Natural killer cell (primary cell): ENCODE data around the gene PREP. TPM values are rescaled to one million over a fixed set of nuclear protein-coding genes. Genes with fewer than 3 reads are reported as not detected.

ENCODE experiments used
- ATAC-seq, 3 donors: fragments of 150-1000 bp in 2 of 3; fragments of 200-7000 bp in 1 of 3; cut with Tn5 transposase; 1 replicate in 1 of 3; 2 replicates in 2 of 3; pipeline ENCODE4 v1.10.0; 2021; ENCODE audit warnings: mild to moderate bottlenecking in 2 of 3, moderate library complexity in 2 of 3
- DNase-seq, 2 donors: peaks; one replicate each; pipeline versions ENCODE4 v3.0.0 to v3.0.0-alpha.2; 2013 to 2021; ENCODE audit warnings: mixed read lengths in 1 of 2
- H3K27ac ChIP-seq: one replicate; pipeline ENCODE4 v1.5.1; 2013; ENCODE audit warnings: mild to moderate bottlenecking, low read length
- H3K27me3 ChIP-seq: one replicate; pipeline ENCODE4 v1.6.1; 2013; ENCODE audit warnings: low read length; ENCODE audit not compliant: control insufficient read depth, insufficient read depth
- H3K36me3 ChIP-seq: one replicate; pipeline ENCODE4 v1.6.1; 2013; ENCODE audit warnings: low read length; ENCODE audit not compliant: control insufficient read depth, insufficient read depth
- H3K4me1 ChIP-seq: one replicate; pipeline ENCODE4 v1.6.1; 2013; ENCODE audit warnings: low read length; ENCODE audit not compliant: control insufficient read depth, insufficient read depth
- H3K4me3 ChIP-seq: one replicate; pipeline ENCODE4 v1.5.1; 2013; ENCODE audit warnings: low read length
- H3K9me3 ChIP-seq: one replicate; pipeline ENCODE4 v1.6.1; 2013; ENCODE audit warnings: low read length; ENCODE audit not compliant: control insufficient read depth, insufficient read depth
- H3K27ac Mint-ChIP-seq, 2 donors: one replicate each; pipeline ENCODE4 v1.8.0; 2022; ENCODE audit warnings: mild to moderate bottlenecking in 2 of 2, mixed read lengths in 2 of 2, moderate library complexity in 1 of 2
- H3K27me3 Mint-ChIP-seq, 2 donors: one replicate each; pipeline ENCODE4 v1.8.0; 2022; ENCODE audit warnings: low read depth in 2 of 2, mixed read lengths in 2 of 2
- H3K36me3 Mint-ChIP-seq: one replicate; pipeline ENCODE4 v1.8.0; 2022; ENCODE audit warnings: mixed read lengths
- H3K4me1 Mint-ChIP-seq, 2 donors: one replicate each; pipeline ENCODE4 v1.8.0; 2022; ENCODE audit warnings: mixed read lengths in 2 of 2
- H3K4me3 Mint-ChIP-seq: one replicate; pipeline ENCODE4 v1.8.0; 2022; ENCODE audit warnings: mild to moderate bottlenecking, moderate library complexity, mixed read lengths
- H3K9me3 Mint-ChIP-seq, 2 donors: one replicate each; pipeline ENCODE4 v1.8.0; 2022; ENCODE audit warnings: mixed read lengths in 2 of 2
- WGBS: methylation state at CpG from one replicate; pipeline ENCODE4 v1.1.7; 2013; ENCODE audit warnings: missing lambda C conversion rate; ENCODE audit not compliant: insufficient coverage; 5-methylcytosine and 5-hydroxymethylcytosine counted together
- intact Hi-C: fragments of 100-400 bp; cut with micrococcal nuclease; formaldehyde crosslinking; loops from one replicate; pipeline ENCODE4 v1.14.2; 2022
- total RNA-seq, 4 donors: library from RNA; stranded (reverse); fragments of 120-200 nt in 1 of 4; gene quantifications; one replicate each; pipeline versions ENCODE4 v1.2.3 to v1.2.4, GENCODE V29; 2013 to 2022
- TF ChIP-seq, protein P1 (sequence below): fragments of 200-600 bp; IDR thresholded peaks from one replicate; pipeline ENCODE4 v1.8.0; 2022; ENCODE audit warnings: antibody characterized with exemption

The PREP gene
- total RNA-seq, 3 donors from 2014 or later (not counting 1 experiment from before 2014, with no cell fraction given), result 30.0 to 42.9 (median 37.1) TPM

DNA sequence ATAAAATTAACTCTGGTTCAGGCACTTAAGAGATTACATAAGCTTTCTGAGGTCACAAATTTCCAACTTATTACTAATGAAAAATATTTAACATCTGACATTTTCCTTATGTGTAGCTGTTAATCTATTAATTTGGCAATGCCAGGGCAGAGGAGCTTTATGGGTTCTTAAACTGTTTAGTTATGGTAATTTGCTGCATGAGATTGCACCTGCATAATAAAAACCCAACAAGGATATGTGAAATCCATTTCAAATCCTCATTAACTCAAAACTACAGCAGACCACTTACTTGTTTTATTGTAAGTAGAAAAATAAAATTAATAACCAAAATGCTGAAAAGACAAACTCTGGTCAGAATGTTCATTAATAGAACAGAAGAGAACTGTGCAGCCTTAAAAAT lies 98.1 kb downstream of the PREP start:
- Histone ChIP-seq H3K9me3 (no peaks in the 10 kb centered on the region), H3K27ac (no peak overlapping the region), H3K4me1 (no peaks in the 10 kb centered on the region), H3K36me3 (peaks cover 19% of the 10 kb centered on the region), H3K4me3 (no peak overlapping the region), H3K27me3 (no peaks in the 10 kb centered on the region)
- no peaks in the 10 kb centered on the region for H3K27me3 Mint-ChIP-seq
- H3K4me3 Mint-ChIP-seq, result no peak overlapping the region
- intact Hi-C loops, result no loop called here
- no peaks in the 10 kb centered on the region for H3K9me3 Mint-ChIP-seq
- no peaks in the 10 kb centered on the region for H3K36me3 Mint-ChIP-seq
- TF ChIP-seq, protein P1, sequence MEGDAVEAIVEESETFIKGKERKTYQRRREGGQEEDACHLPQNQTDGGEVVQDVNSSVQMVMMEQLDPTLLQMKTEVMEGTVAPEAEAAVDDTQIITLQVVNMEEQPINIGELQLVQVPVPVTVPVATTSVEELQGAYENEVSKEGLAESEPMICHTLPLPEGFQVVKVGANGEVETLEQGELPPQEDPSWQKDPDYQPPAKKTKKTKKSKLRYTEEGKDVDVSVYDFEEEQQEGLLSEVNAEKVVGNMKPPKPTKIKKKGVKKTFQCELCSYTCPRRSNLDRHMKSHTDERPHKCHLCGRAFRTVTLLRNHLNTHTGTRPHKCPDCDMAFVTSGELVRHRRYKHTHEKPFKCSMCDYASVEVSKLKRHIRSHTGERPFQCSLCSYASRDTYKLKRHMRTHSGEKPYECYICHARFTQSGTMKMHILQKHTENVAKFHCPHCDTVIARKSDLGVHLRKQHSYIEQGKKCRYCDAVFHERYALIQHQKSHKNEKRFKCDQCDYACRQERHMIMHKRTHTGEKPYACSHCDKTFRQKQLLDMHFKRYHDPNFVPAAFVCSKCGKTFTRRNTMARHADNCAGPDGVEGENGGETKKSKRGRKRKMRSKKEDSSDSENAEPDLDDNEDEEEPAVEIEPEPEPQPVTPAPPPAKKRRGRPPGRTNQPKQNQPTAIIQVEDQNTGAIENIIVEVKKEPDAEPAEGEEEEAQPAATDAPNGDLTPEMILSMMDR, result no peak
- DNase-seq (no peak), ATAC-seq (no peak)
- no peaks in the 10 kb centered on the region for H3K4me1 Mint-ChIP-seq
- H3K27ac Mint-ChIP-seq, result no peak overlapping the region

GRCh38 chr6:105304366-105304765 lies 98.5 kb downstream of the PREP start:
- Histone ChIP-seq H3K36me3 (peaks cover 19% of the 10 kb centered on the region), H3K9me3 (no peaks in the 10 kb centered on the region), H3K4me3 (no peak overlapping the region), H3K27me3 (no peaks in the 10 kb centered on the region), H3K27ac (no peak overlapping the region), H3K4me1 (no peaks in the 10 kb centered on the region)
- 97% methylated on average over 3 of the region's 3 CpGs for WGBS
- no peak for DNase-seq
- Mint-ChIP-seq H3K4me1 (no peaks in the 10 kb centered on the region), H3K27ac (no peak overlapping the region), H3K4me3 (no peak overlapping the region), H3K9me3 (no peaks in the 10 kb centered on the region), H3K27me3 (no peaks in the 10 kb centered on the region), H3K36me3 (no peaks in the 10 kb centered on the region)
- intact Hi-C loops, result no loop called here
- no peak for ATAC-seq
- TF ChIP-seq, protein P1, result no peak

DNA sequence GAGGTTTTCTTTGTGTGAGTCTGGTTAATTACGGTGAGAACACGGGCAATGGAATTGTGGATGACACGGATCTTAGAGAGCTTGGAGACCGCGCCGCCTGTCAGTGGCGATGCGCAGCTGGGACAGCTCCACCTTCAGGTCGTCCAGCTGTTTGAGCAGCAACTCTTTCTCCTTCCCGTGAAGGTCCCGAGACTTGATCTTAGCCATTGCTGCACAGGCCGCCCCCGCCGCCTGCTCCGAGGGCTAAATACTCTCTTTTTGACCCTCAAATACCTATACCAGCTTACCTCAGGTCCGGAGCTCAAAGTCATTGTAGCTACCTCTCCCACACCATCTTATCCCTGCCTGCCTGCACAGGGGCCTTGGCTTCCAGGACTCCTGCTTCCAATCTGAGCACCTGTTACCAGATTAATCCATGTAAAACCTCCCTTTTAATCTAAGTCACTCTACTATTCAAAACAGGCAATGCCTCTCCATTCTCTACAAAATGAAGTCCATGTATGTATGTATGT lies 100.2 kb downstream of the PREP start:
- no peaks in the 10 kb centered on the region for H3K27me3 Mint-ChIP-seq
- no peak overlapping the region for H3K27ac Mint-ChIP-seq
- no peaks in the 10 kb centered on the region for H3K9me3 Mint-ChIP-seq
- DNase-seq, result no peak
- TF ChIP-seq, protein P1, result no peak
- no peaks in the 10 kb centered on the region for H3K36me3 Mint-ChIP-seq
- intact Hi-C loops, result no loop called here
- ATAC-seq, result no peak
- H3K27ac ChIP-seq, result no peak overlapping the region
- no peaks in the 10 kb centered on the region for H3K4me1 ChIP-seq
- H3K4me1 Mint-ChIP-seq, result no peaks in the 10 kb centered on the region
- H3K36me3 ChIP-seq, result peaks cover 21% of the 10 kb centered on the region
- H3K4me3 ChIP-seq, result no peak overlapping the region
- H3K4me3 Mint-ChIP-seq, result no peak overlapping the region
- WGBS, result 98% methylated on average over 16 of the region's 16 CpGs
- no peaks in the 10 kb centered on the region for H3K27me3 ChIP-seq
- H3K9me3 ChIP-seq, result no peaks in the 10 kb centered on the region
